GM12865 (cell line): ENCODE results near the gene WASF2.

Experiments
- DNase-seq: peaks from one replicate; pipeline ENCODE4 v3.0.0; 2010; ENCODE audit warnings: low read depth
- H3K4me3 ChIP-seq: 2 replicates; pipeline ENCODE4 v1.5.1; 2011; ENCODE audit warnings: mild to moderate bottlenecking, low read depth, low read length, control low read depth
- CTCF ChIP-seq: IDR thresholded peaks from 2 replicates; pipeline ENCODE4 v1.5.1; 2011; ENCODE audit warnings: low read length, control low read depth, low read depth, inconsistent platforms; ENCODE audit not compliant: insufficient read depth; ENCODE audit errors: missing control alignments

The WASF2 gene

GRCh38 chr1:27525296-27526272, 35.6 kb upstream of the WASF2 start:
- no peak for TF ChIP-seq CTCF
- DNase-seq: peak; percentile 75
- peak overlapping the region; percentile 53 for H3K4me3 ChIP-seq

- no peak overlapping the region for H3K4me3 ChIP-seq
- no peak for DNase-seq
- no peak for TF ChIP-seq CTCF
These were observed 33.5 kb upstream of the WASF2 start for GRCh38 chr1:27523337-27524020.

GRCh38 chr1:27522432-27523336, 32.7 kb upstream of the WASF2 start:
- no peak for DNase-seq
- H3K4me3 ChIP-seq: no peak overlapping the region
- no peak for TF ChIP-seq CTCF

GRCh38 chr1:27521861-27522431, 32.0 kb upstream of the WASF2 start:
- no peak overlapping the region for H3K4me3 ChIP-seq
- no peak for TF ChIP-seq CTCF
- DNase-seq: no peak

GRCh38 chr1:27521336-27521831, 31.4 kb upstream of the WASF2 start:
- no peak for TF ChIP-seq CTCF
- no peak for DNase-seq
- H3K4me3 ChIP-seq: no peak overlapping the region

GRCh38 chr1:27520651-27521050, 30.7 kb upstream of the WASF2 start:
- H3K4me3 ChIP-seq: no peak overlapping the region
- no peak for DNase-seq
- no peak for TF ChIP-seq CTCF
